ENCODE data around the gene DNAJC5. TPM values are rescaled to one million over a fixed set of nuclear protein-coding genes. Genes with fewer than 3 reads are reported as not detected.

DNAJC5 gene
- total and polyA plus RNA-seq, 10 donors = 12.7 to 83.1 (median 58.6) TPM

- WGBS, 5 donors = 86 to 95% (median 92%) methylated on average over 11 to 35 of the region's 35 CpGs
- intact Hi-C loops (cut with DNase I; ENCODE audit: low total_unique reads) = no loop called here
- peak; percentile 79 for DNase-seq
- Histone ChIP-seq H3K27ac (peak overlapping the region in 3 of 8 donors; percentile 45 to 92 (median 87)), H3K4me1 (peaks cover 17 to 87% (median 60%) of the 10 kb centered on the region in 6 donors), H3K4me3 (no peak overlapping the region), H3K36me3 (peaks cover 0 to 68% (median 59%) of the 10 kb centered on the region in 6 donors), H3K27me3 (replicated peaks in 1 of 7) (no peaks in the 10 kb centered on the region), H3K9me3 (no peaks in the 10 kb centered on the region)
- TF ChIP-seq POLR2AphosphoS5 (IDR thresholded peaks at IDR 0.05) = peak in 2 of 3 donors; percentile 9 to 45
- no peak for TF ChIP-seq CTCF (IDR thresholded peaks at IDR 0.05 in 8 of 11, conservative IDR thresholded peaks at IDR 0.05 in 3 of 11)
- no peak for TF ChIP-seq POLR2A (IDR thresholded peaks at IDR 0.05)
Measured at GRCh38 chr20:63944078-63944941, 49.4 kb downstream of the DNAJC5 start.

GRCh38 chr20:63945031-63945658 lies 50.2 kb downstream of the DNAJC5 start:
- Histone ChIP-seq H3K4me1 (peaks cover 25 to 89% (median 67%) of the 10 kb centered on the region in 6 donors), H3K9me3 (no peaks in the 10 kb centered on the region), H3K36me3 (peaks cover 0 to 60% (median 52%) of the 10 kb centered on the region in 6 donors), H3K27me3 (replicated peaks in 1 of 7) (no peaks in the 10 kb centered on the region), H3K4me3 (no peak overlapping the region), H3K27ac (peak overlapping the region in 2 of 8 donors; percentile 45 to 84)
- TF ChIP-seq CTCF (IDR thresholded peaks at IDR 0.05 in 8 of 11, conservative IDR thresholded peaks at IDR 0.05 in 3 of 11) = no peak
- peak in 2 of 3 donors; percentile 20 to 42 for TF ChIP-seq POLR2AphosphoS5 (IDR thresholded peaks at IDR 0.05)
- no peak for TF ChIP-seq POLR2A (IDR thresholded peaks at IDR 0.05)
- DNase-seq = peak; percentile 76
- intact Hi-C loops (cut with DNase I; ENCODE audit: low total_unique reads) = no loop called here
- 89 to 96% (median 92%) methylated on average over 16 to 17 of the region's 17 CpGs for WGBS, 5 donors

- intact Hi-C loops (cut with DNase I; ENCODE audit: low total_unique reads) = no loop called here
- H3K4me1 ChIP-seq = peaks cover 36 to 89% (median 73%) of the 10 kb centered on the region in 6 donors
- WGBS, 5 donors = 91 to 97% (median 93%) methylated on average over 22 to 39 of the region's 39 CpGs
- H3K27ac ChIP-seq = peak overlapping the region in 4 of 8 donors; percentile 45 to 84 (median 82)
- no peaks in the 10 kb centered on the region for H3K9me3 ChIP-seq
- H3K27me3 ChIP-seq (replicated peaks in 1 of 7) = no peaks in the 10 kb centered on the region
- H3K36me3 ChIP-seq = peaks cover 0 to 57% (median 41%) of the 10 kb centered on the region in 6 donors
- TF ChIP-seq POLR2A (IDR thresholded peaks at IDR 0.05) = no peak
- TF ChIP-seq POLR2AphosphoS5 (IDR thresholded peaks at IDR 0.05) = peak in 1 of 3 donors; percentile 64
- TF ChIP-seq CTCF (IDR thresholded peaks at IDR 0.05 in 8 of 11, conservative IDR thresholded peaks at IDR 0.05 in 3 of 11) = no peak
- H3K4me3 ChIP-seq = no peak overlapping the region
- DNase-seq = peak; percentile 79
Measured at GRCh38 chr20:63945921-63946920, 51.3 kb downstream of the DNAJC5 start.
